GM18507 (cell line): ENCODE measurements around the gene P2RX1.
"Not testable (repeated sequence)": the region's sequence is repeated elsewhere in the genome, so short reads cannot be mapped to it uniquely, and the experiment has no call there.

Experiments
- DNase-seq: peaks from one replicate; pipeline ENCODE4 v3.0.0; 2011; ENCODE audit warnings: low read depth; ENCODE audit not compliant: insufficient read length; ENCODE audit errors: extremely low spot score
- FAIRE-seq: peaks from 2 replicates; lab custom pipeline; 2011; peaks lifted over from hg19 to GRCh38; lab: Jason Lieb, UNC

Gene P2RX1

DNA sequence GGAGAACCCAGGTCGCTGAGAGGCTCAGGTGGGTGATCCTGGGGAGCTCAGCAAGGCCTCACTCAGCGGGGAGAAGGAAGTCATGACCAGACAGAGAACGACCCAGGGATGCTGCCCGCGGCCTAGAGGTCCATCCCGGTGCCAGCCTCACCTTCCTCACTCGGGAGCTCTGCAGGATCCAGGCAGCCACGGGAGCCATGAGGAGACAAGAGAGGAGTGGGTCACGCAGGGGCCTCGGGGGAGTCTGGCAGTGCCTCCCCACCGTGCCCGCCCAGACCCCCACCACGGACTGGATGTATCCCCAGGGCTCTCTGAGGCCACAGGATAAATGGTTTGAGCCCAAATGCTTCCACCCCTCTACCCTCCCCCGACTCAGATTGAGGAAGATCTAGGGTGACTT lies 37.3 kb upstream of the P2RX1 start:
- DNase-seq: no peak
- no peak for FAIRE-seq

- DNase-seq (no peak), FAIRE-seq (no peak)
Measured at GRCh38 chr17:3952186-3952585, 35.9 kb upstream of the P2RX1 start.

- FAIRE-seq (no peak), DNase-seq (no peak)
Measured at GRCh38 chr17:3951420-3951819, 35.2 kb upstream of the P2RX1 start.

DNA sequence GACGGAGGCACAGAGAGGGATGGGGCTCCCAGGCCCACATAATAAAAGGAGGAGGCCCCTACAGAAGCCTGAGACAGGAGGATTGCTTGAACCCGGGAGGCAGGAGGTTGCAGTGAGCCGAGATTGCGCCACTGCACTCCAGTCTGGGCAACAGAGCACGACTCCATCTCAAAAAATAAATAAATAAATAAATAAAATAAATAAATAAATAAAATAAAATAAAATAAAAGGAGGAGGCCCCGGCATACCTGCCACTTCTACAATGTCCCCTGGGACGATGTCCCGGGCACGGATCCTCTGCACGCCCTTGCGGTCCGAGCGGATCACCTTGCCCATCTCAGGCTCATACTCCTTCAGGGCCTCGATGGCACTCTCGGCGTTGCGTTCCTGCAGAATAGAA lies 34.7 kb upstream of the P2RX1 start:
- FAIRE-seq (no peak), DNase-seq (no peak)

GRCh38 chr17:3950584-3950983 lies 34.3 kb upstream of the P2RX1 start:
- DNase-seq (no peak), FAIRE-seq (no peak)

GRCh38 chr17:3949418-3949817 lies 33.2 kb upstream of the P2RX1 start:
- FAIRE-seq: no peak

GRCh38 chr17:3948551-3948950 lies 32.3 kb upstream of the P2RX1 start:
- not testable (repeated sequence) for DNase-seq

More at GRCh38 chr17:3949418-3949817, 33.2 kb upstream of the P2RX1 start:
- DNase-seq: no peak

DNA sequence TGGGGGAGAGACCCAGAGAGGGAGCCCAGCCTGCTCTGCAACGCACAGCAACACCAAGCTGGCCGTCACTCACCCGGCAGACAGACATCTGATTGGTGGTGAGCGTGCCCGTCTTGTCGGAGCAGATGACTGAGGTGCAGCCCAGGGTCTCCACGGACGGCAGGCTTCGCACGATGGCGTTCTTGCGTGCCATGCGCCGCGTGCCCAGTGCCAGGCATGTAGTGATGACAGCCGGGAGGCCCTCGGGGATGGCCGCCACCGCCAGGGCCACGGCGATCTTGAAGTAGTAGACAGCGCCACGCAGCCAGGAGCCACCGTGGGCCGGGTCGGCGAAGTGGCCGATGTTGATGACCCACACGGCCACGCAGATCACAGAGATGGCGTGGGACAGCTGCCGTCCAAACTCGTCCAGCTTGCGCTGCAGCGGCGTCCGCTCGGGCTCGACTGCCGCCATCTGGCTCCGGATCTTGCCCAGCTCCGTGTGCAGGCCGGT lies 31.1 kb upstream of the P2RX1 start:
- no peak for DNase-seq
- FAIRE-seq: no peak

More at GRCh38 chr17:3948551-3948950, 32.3 kb upstream of the P2RX1 start:
- FAIRE-seq: not testable (repeated sequence)

DNA sequence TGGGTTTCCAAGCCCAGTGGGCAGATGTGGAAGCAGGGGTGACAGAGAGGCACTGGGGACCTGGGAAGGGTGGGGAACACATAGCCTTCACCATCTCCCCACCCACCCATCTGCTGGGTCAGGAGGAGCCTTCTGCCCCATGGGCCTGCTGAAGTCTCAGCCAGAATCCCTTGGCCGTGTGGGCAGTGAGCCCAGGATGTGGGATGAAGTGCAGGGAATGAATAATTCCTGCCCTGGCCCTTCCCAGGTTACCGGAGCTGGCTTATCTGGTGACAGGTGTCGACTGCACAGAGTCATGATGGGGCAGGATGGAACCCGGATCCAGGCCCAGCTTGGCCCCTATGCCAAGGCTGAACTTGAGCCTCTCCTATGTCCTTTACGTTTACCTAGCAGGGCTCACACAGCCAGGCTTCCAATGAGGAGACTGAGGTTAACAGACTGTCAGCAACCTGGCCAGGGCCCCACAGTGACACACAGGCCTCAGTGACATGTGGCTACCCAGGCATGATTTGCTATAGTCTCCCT lies 30.5 kb upstream of the P2RX1 start:
- DNase-seq (no peak), FAIRE-seq (no peak)

DNA sequence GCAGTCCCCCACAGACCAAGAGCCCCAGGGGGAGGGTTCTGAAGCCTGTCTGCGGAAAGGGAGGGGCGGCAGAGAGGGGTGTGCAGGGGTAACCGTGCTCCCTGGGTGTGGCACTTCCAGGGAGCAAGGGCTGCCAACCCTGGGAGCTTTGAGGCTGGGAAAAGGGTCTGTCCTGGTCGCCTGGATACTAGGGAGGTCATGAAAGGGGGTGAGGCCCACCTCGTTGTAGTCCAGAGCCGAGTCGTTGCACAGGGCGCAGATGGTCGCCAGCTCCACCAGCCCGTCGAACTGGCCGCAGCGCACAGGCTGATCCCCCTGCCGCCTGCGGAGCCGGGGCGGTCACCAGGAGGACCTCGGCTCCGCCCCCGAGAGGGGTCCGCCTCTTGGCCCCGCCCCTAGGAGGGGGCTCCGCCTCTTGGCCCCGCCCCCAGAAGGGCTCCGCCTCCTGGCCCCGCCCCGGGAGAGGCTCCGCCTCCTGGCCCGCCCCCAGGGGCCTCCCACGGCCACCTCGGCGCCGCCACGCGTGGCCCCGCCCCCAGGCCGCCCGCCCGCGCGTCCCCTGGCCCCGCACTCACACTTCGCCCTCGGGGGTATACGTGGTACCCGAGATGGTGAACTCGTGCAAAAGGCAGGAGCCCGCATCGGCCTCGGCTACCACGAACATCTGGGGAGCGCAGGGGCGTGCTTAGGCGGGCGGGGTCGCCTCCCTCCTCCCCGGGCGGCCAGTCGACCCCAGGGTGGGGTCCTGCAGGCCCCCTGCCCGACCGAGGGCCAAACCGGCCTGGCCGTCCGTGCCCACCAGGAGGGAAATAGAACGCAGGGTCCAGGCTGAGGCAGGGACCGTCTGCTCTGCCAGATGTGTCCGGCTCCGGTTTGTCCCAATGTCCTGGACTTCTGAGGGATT lies 28.5 kb upstream of the P2RX1 start:
- no peak for DNase-seq
- no peak for FAIRE-seq

DNA sequence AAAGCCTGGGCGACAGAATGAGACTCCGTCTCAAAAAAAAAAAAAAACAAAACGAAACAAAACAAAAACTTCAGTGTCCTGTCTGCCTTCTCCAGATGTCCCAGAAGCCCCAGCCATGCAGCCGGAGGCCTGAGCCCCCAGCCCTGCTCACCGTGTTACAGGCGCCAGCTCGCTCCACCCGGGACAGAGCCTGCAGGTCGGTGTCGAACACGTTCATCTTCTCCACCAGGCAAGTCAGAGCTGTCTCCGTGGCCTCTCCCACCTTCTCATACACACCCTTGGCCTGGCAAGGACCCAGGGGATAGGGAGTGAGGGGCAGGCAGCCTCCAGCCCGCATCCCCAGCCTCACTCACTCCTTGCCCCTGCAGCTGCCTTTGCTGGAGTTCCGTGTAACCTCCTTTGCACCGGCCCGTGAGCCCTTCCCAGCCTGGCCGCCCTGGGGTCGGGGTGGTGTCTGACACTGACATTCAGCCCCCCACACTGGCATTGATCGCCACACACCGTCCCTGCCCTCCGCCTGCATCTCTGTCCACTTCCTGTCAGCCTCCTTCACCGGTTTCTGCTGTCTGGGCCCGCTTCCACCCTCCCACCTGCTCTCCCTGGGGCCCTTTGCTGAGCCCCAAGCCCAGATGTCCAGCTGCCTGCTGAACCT lies 27.1 kb upstream of the P2RX1 start:
- DNase-seq: no peak
- FAIRE-seq: no peak

DNA sequence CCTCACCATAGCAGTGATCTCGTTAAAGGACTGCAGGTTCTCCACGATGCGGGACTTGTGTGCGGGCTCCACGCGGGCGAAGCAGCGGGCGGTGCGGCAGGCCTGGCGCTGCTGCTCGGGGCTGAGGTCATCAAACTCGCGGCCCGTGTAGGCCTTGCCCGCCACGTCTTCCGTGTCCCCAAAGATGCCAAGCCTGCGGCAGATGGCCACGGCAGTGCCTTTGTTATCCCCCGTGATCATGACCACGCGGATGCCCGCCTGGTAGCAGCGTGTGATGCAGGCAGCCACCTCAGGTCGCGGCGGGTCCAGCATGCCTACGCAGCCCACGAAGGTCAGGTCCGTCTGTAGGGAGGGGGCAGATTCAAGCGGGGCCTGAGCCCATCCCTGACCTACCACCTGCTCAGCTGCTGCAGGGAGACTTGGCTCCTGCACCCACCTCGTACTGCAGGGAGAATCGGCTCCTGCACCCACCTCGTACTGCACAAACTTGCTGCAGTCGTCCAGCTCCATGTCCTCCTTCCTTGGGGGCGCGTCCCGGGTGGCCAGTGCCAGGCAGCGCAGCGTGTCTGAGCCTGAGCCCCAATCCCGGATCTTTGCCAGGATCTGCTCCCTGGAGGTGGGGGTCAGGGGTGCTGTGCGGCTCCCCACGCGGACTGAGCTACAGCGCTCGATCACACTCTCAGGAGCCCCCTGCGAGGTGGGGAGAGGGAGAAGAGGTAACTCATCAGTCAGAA lies 24.9 kb upstream of the P2RX1 start:
- FAIRE-seq: no peak
- DNase-seq: no peak

GRCh38 chr17:3937359-3937758 lies 21.1 kb upstream of the P2RX1 start:
- DNase-seq (no peak), FAIRE-seq (no peak)

DNA sequence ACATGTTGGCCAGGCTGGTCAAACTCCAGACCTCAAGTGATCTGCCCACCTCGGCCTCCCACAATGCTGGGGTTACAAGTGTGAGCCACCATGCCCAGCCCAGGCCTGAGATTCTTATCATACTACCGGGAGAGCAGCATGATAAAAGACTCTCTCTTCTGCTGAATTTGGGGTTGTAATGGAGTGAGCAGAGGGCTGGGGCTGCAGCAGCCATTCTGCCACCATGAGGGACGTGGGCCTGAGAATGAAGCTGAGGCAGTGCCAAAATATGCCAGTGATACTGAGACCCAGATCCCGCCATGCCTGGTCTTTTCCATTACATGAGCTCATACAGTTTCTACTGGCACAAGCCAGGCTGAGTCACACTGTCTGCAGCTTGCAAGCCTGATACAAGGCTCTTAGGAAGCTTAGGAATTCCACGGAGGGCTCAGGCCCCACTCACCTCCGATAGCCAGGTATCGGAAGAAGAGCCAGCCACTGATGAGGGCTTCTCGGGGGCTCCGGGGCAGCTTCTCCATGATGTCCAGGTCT lies 19.6 kb upstream of the P2RX1 start:
- no peak for FAIRE-seq
- no peak for DNase-seq

DNA sequence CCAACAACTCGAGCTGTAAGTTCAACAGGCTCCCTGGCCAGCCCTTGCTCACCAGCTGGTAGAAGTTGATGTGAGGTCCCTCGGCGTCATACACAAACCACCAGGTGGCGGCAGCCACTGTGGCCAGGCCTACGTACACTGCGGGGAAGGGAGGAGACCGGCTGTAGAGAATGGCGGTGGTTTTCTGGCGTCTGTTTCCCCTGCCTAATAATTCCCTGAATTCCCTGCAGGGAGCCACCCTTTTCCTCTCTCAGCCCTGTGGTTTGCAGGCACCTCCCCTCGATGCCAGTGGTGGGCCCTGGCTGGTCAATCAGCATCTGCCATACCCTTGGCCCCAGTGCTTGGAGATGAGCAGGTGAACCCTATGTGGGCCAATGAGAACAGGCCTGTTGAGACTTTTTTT lies 18.9 kb upstream of the P2RX1 start:
- DNase-seq: no peak
- no peak for FAIRE-seq

- no peak for FAIRE-seq
Measured at GRCh38 chr17:3929764-3930163, 13.5 kb upstream of the P2RX1 start.

GRCh38 chr17:3929181-3929580 lies 12.9 kb upstream of the P2RX1 start:
- no peak for FAIRE-seq
- no peak for DNase-seq

More at GRCh38 chr17:3929764-3930163, 13.5 kb upstream of the P2RX1 start:
- DNase-seq: no peak

- FAIRE-seq: no peak
- no peak for DNase-seq
Measured at GRCh38 chr17:3928406-3928805, 12.1 kb upstream of the P2RX1 start.

GRCh38 chr17:3927628-3928340 lies 11.5 kb upstream of the P2RX1 start:
- FAIRE-seq (no peak), DNase-seq (no peak)
